Limb (tissue), 2 donors: ENCODE data around the gene TEX38.
"Not testable (repeated sequence)": the region's sequence is repeated elsewhere in the genome, so short reads cannot be mapped to it uniquely, and the experiment has no call there.

Experiments
- DNase-seq, 2 donors: peaks; one replicate each; pipeline ENCODE4 v3.0.0-alpha.2; 2016; ENCODE audit errors: extremely low spot score in 2 of 2

Gene TEX38

DNA sequence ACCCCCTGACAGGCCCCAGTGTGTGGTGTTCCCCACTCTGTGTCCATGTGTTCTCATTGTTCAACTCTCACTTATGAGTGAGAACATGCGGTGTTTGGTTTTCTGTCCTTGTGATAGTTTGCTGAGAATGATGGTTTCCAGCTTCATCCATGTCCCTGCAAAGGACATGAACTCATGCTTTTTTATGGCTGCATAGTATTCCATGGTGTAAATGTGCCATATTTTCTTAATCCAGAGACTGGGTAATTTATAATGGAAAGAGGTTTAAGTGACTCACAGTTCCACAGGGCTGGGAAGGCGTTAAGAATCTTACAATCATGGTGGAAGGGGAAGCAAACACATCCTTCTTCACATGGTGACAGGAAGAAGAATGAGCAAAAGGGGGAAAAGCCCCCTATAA is 17.0 kb upstream of the TEX38 start:
- not testable (repeated sequence) for DNase-seq

DNA sequence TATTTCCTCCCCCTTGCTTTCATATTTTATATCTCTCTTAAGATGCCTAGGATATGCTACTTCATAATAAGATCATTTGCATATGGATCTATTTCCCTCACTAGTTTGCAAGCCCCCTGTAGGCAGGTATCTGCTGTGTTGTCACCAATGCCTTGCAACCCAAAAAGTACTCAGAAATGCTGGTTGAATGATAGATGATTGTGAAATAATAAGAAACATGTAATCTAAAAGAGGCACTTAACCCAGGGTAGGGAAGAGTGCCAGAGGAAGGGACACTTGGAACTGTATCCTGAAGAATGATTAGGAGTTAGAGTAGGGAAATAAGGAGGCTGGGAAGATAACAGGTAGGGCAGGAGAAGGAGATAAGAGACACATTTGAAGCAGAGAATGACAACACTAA is 15.8 kb upstream of the TEX38 start:
- DNase-seq = no peak

DNA sequence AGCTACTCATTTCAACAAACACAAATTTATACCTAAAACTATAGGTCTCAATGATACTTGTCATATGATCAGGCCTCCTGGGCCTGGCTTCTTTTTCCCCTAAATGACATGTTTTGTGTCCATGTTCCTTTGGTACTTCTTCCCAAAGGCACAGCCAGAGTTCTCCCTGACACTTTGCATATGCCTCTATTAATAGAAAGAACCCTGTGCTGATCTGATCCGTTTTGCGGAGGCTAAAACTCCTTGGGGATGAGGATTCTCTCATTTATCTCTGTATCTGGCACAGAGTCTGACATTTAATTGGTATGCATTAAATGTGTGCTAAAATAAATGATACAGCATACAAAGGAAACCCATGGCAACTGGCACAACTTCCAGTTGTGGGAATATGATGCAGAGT is 15.0 kb upstream of the TEX38 start:
- DNase-seq = no peak

DNA sequence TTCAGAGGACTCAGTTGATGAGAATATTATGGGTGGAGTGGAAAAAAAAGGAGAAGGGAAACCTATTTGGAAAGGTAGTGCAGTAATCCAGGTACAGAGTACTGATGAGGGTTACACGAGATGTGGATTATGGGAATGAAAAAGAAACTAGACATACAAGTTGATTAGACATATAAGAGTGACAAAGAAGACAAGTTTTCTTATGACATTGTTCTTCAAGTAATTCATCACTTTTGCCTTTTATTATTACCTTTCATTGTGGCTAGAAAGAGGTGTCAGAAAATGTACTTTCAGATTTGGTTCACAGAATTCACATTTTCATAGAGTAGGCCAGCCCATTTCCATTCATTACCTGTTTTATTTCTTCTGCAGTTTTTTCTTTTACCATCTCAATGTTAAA is 13.9 kb upstream of the TEX38 start:
- DNase-seq = no peak

DNA sequence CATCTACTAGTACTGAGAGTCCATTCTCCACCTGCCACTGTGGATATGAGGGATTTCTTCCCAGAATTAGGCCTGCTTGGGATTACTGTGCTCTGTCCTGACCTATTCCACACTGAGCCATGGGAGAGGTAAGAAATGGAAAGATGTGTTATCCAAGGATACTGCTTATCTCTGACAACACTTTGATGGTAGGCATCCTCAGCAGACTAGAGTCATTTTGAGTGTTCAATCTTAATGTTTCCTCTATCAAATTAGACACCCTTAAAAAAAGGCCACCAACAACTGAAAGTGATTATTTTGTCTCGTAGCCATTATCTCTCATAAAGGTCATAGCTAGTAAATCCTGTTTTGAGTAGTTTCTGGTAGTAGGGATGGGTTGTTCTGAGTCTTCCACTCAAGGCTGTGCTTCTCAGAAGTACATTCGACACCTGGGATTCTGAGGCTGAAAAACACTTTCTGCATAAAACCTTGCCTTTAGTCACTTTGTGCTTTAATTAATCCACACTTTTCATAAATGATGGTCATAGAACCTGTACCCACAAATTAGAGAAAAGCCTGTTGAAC is 12.3 kb upstream of the TEX38 start:
- no peak for DNase-seq

DNA sequence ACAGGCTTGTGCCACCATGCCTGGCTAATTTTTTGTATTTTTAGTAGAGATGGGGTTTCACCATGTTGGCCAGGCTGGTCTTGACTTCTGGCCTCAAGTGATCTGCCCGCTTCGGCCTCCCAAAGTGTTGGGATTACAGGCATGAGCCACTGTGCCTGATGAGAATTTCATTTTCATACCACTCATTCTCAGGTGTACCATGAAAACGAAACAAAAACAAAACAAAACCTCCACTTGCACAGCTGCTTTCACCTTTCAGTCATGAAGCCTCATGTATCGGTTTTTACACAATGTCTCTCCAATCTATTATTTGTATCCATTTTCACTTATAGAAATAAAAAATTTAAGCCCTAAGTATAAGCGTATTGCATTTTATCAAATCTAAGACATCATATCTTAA is 11.5 kb upstream of the TEX38 start:
- DNase-seq = not testable (repeated sequence)

DNA sequence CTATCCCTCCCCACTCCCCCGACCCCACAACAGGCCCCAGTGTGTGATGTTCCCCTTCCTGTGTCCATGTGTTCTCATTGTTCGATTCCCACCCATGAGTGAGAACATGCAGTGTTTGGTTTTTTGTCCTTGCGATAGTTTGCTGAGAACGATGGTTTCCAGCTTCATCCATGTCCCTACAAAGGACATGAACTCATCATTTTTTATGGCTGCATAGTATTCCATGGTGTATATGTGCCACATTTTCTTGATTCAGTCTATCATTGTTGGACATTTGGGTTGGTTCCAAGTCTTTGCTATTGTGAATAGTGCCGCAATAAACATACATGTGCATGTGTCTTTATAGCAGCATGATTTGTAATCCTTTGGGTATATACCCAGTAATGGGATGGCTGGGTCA is 8.7 kb upstream of the TEX38 start:
- DNase-seq = not testable (repeated sequence)

DNA sequence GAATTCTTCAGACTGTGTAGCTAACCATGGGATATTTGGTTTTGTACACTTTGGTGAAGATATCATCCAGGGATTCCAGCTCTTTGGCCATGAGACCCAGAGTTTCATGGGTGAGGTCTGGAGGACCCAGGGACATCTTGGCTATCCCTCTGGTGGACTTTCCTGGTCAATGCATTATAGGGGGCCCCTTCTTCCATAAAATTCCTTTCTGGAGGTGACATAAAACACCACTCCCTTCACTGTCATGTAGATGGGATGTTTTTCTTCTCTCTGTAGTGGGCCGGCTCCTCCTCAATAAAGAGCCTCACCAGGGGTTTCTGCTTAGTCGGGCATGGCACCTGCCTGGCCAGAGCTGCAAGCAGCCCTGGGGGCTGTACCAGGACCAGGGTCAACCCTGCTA is 5.7 kb upstream of the TEX38 start:
- DNase-seq = no peak

DNA sequence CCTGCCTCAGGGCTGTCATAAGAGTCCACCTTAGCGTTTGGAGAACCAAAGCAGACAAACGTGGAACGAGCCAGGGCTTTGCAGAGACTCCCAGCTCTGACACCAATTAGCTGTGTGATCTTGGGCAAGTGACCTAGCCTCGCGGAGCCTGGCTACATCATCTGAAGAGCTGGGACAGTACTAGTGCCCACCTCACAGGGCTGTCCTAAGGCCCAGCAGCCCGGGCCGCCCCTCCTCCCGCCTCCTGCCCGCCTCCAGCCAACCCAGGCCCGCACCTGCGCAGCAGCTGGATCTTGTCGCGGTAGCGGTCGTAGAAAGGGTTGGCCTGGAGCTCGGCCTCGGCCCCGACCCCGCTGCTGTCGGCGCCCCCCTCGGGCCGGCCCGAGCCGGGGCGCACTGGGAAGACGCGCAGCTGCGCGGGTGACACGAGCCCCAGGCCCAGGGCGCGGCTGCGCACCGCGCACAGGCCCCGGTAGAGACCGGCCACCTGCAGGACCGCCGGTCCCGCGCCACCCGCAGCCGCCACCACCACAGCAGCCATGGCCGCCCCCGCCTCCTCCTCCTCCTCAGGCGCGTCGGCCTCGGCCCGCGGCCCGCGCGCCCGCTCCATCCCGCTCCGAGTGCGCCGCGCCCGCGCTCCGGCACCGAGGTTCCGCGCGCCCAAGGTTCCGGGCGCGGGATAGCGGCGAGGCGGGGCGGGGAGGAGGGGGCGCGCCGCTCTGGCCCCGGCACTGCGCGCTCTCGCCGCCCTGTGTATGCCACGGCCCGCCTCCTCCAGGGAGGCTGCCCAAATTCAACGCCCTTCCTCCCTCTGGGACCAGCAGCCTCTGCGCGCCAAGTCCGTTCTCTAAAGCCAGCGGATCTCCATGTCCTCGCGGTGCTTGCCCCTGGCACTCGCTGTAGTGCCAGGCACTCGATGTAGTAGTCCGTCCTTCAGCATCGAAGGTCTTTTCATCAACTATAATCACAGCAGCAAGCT is 3.6 kb upstream of the TEX38 start, which contains the start of gene ATPAF1:
ATPAF1 (minus strand) TSS at position 583 of the 979 bp plus-strand sequence; CDS start at position 541, 42 bp downstream.
- peak; percentile 57 to 84 for DNase-seq

DNA sequence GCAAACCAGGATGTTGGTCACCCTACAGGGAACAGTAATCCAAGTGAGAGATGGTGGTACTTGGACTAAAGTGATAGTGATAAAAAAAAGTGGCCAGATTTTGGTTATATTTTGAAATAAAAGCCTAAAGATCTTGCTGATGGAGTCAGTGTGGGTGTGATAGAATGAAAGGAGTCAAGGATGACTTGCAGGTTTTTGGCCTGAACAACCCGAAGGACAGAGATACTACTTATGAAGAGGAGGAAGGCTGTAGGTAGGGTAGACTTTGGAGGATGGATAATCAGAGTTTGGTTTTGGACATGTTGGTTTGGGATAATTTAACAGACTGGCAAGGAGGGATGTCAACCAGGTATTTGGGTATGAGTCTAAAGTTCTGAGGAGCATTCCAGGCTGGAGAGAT is 1.5 kb upstream of the TEX38 start:
- no peak for DNase-seq

DNA sequence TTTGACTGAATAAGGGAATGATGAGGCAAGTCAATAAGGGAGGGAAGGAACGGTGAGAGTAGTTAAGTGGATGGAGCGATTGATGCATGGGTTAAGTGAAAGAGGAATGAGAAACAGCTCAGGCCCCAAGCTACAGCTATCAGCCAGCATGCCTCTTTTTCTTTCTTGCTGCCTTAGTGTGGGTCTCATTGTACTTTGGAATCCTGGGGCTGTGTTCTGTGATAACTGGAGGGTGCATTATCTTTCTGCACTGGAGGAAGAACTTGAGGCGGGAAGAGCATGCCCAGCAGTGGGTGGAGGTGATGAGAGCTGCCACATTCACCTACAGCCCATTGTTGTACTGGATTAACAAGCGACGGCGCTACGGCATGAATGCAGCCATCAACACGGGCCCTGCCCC is 1.0 kb downstream of the TEX38 start:
- DNase-seq = no peak

DNA sequence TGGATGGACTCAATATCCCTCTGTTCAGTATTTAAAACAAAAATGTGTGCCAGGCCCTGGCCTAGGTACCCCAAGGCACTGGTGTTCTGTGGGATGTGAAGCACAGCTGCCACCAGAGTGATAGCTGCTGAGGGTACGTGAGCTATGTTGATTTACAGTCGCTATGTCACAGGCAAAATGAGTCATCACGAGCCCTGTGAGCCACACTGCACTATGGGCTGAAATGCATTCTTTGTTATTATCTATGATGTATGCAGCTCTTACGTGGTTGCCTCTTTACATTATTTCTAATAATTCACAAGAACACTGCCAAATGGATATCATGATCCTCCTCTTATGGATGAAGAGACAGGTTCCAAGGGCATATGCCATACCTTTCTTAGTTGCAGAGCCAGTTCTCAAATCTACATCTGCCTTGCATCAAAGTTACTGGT is 2.1 kb downstream of the TEX38 start:
- no peak for DNase-seq

DNA sequence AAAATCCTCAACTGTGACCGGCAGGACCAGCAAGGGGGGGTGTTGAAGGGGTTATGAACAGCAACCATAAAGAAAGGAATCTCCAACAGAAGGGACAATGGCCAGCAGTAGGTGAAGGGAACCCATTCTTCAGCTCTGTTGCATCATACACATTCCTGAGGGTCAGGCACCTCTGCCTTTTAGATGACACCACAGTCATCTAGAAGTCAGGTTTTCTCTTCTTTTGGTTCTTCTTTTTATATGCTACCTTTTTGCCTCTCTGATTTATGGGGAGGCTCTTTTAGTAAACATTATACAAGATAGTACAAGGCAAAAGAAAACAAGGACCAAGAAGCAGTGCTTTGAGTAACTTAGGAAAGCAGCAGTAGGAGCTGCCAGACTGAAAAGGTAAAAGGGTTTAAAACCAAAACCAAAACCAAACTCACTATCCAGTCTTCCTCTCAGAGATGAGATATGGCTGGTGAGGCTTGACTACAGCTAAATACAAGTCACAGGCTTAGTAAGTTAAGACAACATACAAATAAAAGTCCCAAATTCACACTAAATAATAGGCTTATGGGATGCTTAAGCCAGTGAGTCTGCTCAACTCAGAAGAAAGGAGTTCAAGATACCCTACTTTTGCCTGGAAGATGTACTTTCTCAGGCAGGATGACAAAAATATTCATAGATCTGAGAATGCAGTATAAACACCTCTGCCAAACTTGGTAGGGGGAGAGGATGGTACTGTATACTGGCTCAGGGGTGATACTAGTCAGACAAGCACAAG is 4.1 kb downstream of the TEX38 start:
- DNase-seq = no peak

DNA sequence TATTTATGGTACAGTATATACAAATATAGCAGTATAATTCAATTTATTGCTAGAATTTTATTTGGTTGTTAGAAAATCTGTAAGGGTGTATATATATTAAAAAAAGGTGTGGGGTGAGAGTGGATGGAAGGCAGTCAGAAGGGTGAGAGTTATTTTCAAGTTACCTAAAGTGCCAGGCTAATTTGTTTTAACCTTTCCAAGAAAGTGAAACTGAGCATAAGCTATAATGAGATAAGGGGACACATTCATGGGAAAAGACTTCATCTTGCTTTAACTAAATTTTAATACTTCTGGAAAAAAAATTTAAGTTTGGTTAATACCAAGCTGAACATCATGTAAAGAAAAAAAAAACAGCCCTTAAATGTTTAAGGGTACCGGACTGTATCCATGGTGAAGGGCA is 4.9 kb downstream of the TEX38 start:
- DNase-seq = no peak

DNA sequence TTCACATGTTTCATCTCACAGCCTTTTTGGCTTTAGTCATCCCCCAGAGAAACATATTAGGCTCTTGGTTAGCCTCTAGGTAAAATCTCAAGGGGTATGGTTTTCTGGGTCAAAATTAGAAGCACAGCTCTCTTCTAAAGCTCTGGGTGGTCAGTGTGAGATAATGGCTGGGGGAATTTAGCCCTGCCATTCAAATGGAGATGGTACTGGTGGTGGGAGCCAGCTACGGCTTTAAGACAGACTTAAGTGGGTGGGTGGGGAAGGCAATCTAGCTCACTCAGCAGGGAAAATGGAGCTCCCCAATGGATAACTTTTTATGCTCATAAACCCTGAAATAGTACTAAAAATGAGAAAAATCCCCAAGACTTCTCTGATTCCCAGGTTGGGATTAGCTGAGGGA is 5.7 kb downstream of the TEX38 start:
- no peak for DNase-seq

DNA sequence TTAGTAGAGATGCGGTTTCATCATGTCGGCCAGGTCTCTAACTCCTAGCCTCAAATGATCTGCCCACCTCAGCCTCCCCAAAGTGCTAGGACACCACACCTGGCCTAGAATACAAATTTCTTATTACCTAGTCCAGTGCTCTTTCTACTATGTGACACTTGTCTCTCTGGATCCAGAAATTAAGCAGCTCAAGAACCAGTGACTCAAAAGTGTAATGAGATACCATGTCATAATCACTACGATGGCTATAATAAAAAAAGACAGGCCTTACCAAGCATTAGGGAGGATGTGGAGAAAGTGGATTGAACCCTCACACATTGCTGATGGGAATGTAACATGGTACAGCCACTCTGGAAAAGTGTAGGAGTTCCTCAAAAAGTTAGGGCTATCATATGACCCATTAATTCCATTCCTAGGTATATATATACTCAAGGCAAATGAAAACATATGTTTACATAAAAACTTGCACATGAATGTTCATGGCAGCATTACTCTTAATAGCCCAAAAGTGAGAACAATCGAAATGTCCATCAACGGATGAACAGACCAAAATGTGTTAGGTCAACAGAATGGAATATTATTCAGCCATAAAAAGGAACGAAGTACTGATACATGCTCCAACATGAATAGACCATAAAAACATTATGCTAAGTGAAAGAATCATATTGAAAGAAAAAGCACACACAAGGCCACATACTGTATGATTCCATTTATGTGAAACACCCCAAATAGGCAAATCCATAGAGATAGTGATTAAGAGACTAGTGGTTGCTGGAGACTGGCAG is 8.3 kb downstream of the TEX38 start:
- DNase-seq = no peak

DNA sequence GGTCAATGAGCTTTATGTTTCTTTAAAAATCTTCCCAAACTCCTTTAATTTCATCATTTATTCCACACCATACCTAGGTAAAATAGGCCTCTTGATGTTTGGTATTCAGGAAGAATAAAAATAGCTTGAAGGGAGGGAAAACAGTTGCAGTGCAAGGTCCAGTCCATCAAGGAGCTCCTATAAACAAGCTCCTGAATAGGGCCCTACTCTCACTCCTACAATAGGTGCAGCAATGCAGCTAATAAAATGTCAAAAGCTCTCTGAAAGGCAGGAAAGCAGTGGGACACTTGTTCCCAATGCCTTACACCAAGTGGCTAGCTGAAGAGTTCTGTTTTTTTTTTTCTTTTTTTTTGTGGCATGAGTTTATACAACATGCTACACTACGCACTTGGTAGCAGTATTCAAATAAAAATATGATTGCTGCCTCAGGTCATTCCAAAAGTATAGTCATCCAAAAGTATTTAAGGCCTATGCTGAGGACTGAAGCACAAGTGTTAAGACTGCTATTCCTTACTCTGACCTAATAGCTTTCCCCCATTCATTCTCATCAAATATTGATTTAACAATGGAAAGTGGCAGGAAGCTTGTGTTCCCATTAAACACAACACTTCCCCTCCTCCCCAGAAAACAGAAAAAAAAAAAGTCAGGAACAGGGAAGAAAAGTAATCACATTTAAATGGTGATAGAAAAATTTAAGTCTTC is 9.8 kb downstream of the TEX38 start:
- no peak for DNase-seq

DNA sequence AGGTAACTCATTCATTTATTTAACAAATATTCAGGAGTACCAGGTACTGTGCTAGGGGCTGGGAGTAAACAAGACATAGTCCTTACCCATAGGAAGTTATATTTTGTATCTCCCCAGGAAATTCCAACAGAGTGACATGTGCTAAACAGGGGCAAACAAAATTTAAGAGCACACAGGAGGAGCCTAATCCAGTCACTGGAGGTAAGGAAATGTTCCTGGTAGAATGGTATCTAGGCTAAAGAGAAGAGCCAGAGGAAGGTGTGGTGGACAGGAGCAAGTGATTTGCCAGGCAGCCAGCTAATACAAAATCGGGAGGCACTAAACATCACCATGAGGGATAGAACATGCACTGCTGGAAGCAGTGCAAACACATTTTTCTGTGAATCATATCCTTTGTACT is 10.4 kb downstream of the TEX38 start:
- no peak for DNase-seq

DNA sequence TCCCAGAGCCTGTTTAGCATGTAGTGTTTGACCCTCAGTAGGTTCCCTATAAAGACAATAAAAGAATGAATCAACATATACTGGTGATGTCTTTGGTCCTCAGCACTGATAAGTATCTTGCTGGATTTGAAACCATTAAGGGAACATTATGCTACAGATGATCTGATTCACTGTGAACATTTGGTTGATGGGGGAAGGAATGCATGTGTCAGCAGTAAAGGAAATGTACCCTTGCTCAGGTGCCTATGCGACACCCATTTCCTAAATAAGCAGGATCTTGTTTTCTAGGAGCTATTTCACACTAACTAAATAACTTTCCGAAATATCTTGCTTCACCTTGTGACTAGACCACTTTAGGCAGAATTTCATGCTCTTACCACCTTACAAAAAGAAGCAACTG is 13.0 kb downstream of the TEX38 start:
- no peak for DNase-seq

DNA sequence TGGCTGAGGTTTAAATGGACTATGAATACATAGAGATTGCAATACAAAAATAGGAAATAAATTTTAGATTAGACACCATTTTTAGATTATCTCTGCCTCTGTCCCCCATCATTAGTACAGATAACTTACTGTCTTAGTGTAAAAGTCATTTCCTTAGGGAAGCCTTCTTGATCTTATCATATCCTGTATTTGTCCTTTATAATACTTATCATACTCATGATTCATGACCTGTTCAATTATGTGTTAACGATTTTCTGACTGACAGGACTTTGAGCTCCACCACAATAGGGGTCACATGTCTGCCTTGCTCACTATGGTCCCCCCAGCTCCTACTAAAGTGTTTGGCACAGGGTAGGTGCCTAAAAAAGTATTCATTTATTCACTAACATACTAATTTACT is 14.6 kb downstream of the TEX38 start:
- no peak for DNase-seq
